ENCODE results near the gene PRM1. TPM values are rescaled to one million over a fixed set of nuclear protein-coding genes. Genes with fewer than 3 reads are reported as not detected.

The PRM1 gene
- total RNA-seq, 1 experiment from 2014 or later = not detected

DNA sequence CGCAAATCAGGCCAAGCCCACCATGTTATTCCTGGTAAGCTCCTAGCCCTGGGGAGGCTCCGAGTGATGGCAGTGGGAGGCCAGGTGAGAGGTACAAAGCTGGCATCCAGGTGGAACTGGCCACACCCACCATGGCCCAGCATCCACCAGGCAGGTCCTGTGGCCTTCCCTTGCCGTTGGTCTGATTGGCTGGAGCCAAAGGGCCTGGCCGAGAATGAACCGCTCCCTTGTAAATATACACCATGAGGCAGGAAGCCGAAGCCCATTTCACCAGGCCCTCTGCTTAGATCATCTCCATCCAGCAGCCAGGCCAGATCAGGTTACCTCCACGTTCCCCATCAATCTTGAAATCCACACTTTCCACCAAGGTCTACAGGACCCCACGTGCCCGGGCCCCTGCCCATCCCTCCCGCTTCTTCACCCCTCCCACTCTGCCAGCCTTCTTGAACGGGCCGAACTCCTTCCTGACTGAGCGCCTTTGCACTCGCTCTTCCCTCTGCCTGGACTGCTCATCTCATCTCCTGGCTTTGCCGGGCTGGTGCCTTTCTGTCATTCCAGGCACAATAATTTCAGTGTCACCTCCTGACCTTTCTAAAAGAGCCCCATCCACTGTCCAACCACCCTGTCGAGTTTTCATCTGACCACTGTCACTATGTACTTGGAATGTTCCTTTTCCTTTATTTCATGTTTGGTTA, 30.9 kb downstream of the PRM1 start:
- Histone ChIP-seq H2AK5ac (ENCODE audit: insufficient read length, low read length) (no peak overlapping the region), H3K9ac (ENCODE audit: extremely low read depth, insufficient read length, low read length) (no peak overlapping the region), H2BK15ac (ENCODE audit: low read depth, low read length) (no peak overlapping the region), H2BK12ac (ENCODE audit: insufficient read length, low read depth, low read length) (no peak overlapping the region), H3K4ac (ENCODE audit: low read depth, low read length) (no peak overlapping the region), H4K20me1 (ENCODE audit: control insufficient read depth, insufficient read depth, insufficient read length) (peaks cover 6% of the 10 kb centered on the region), H3K18ac (ENCODE audit: insufficient read length, low read depth, low read length) (no peak overlapping the region), H3K14ac (ENCODE audit: insufficient read depth, low read length) (no peak overlapping the region; the same call in 1 of the 2 replicates), H4K8ac (replicated peaks; ENCODE audit: insufficient read length, low read depth, low read length) (no peak overlapping the region), H3K27me3 (ENCODE audit: insufficient read depth, low read length) (no peaks in the 10 kb centered on the region), H3K79me1 (ENCODE audit: insufficient read depth, low read depth, low read length, poor library complexity, severe bottlenecking) (no peaks in the 10 kb centered on the region), H3K4me2 (ENCODE audit: insufficient read depth, insufficient read length, low read length) (no peak overlapping the region), H4K91ac (ENCODE audit: insufficient read length, low read depth, low read length) (no peak overlapping the region), H4K5ac (ENCODE audit: insufficient read length, low read depth, low read length) (no peak overlapping the region), H3K23ac (ENCODE audit: insufficient read length, low read depth, low read length) (no peak overlapping the region), H3K9me3 (ENCODE audit: control insufficient read depth, low read depth, low read length) (no peaks in the 10 kb centered on the region), H2BK5ac (ENCODE audit: insufficient read length, low read length) (no peak overlapping the region), H3K27ac (ENCODE audit: insufficient read length, low read depth, low read length) (no peak overlapping the region), H2BK20ac (ENCODE audit: low read depth, low read length, poor library complexity, severe bottlenecking) (no peak overlapping the region), H3K4me1 (ENCODE audit: insufficient read depth, low read length) (no peaks in the 10 kb centered on the region), H2BK120ac (ENCODE audit: low read depth, low read length, poor library complexity, severe bottlenecking) (no peak overlapping the region), H3T11ph (ENCODE audit: low read length) (no peak overlapping the region), H2AFZ (ENCODE audit: low read length) (no peak overlapping the region), H3K79me2 (ENCODE audit: insufficient read depth, low read length) (peaks cover 10% of the 10 kb centered on the region; the same call in 1 of the 2 replicates), H3K56ac (ENCODE audit: insufficient read length, low read depth, low read length) (no peak overlapping the region), H3K23me2 (ENCODE audit: insufficient read length, low read depth, low read length, poor library complexity, severe bottlenecking) (no peaks in the 10 kb centered on the region)
- Mint-ChIP-seq H3K27ac (peak overlapping the region in 1 of 3 experiments; percentile 73; a peak in 2 of 7 replicates), H3K27me3 (ENCODE audit: low read depth) (no peaks in the 10 kb centered on the region), H3K36me3 (ENCODE audit: insufficient read depth in 1 of 3, low read depth in 3 of 3) (peaks cover 5 to 13% (median 8%) of the 10 kb centered on the region in 3 experiments; a peak in 6 of 7 replicates), H3K4me1 (peaks cover 18% of the 10 kb centered on the region in 2 experiments), H3K9me3 (no peaks in the 10 kb centered on the region), H3K4me3 (peak overlapping the region in 1 of 2 experiments; percentile 18; a peak in 1 of 5 replicates)
- WGBS (ENCODE audit: extremely low coverage, insufficient read length, low lambda C conversion rate) = no CpG with 5 or more reads among the region's 16 CpGs
- TF ChIP-seq, protein P1, sequence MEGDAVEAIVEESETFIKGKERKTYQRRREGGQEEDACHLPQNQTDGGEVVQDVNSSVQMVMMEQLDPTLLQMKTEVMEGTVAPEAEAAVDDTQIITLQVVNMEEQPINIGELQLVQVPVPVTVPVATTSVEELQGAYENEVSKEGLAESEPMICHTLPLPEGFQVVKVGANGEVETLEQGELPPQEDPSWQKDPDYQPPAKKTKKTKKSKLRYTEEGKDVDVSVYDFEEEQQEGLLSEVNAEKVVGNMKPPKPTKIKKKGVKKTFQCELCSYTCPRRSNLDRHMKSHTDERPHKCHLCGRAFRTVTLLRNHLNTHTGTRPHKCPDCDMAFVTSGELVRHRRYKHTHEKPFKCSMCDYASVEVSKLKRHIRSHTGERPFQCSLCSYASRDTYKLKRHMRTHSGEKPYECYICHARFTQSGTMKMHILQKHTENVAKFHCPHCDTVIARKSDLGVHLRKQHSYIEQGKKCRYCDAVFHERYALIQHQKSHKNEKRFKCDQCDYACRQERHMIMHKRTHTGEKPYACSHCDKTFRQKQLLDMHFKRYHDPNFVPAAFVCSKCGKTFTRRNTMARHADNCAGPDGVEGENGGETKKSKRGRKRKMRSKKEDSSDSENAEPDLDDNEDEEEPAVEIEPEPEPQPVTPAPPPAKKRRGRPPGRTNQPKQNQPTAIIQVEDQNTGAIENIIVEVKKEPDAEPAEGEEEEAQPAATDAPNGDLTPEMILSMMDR (conservative IDR thresholded peaks at IDR 0.05) = no peak
- peak; percentile 81 for DNase-seq

Data from H9 (cell line).